Colonic mucosa (tissue), 4 donors: ENCODE measurements around the gene WASF2. TPM values are rescaled to one million over a fixed set of nuclear protein-coding genes. Genes with fewer than 3 reads are reported as not detected.

ENCODE experiments used
- DNase-seq: peaks from one replicate; pipeline ENCODE4 v3.0.0-alpha.2; 2020
- H3K27ac ChIP-seq: fragments of 200-600 bp; one replicate; pipeline ENCODE4 v1.8.0; 2021
- H3K27me3 ChIP-seq: fragments of 200-600 bp; one replicate; pipeline ENCODE4 v1.8.0; 2021
- H3K36me3 ChIP-seq: fragments of 200-600 bp; one replicate; pipeline ENCODE4 v1.8.0; 2021
- H3K4me1 ChIP-seq: fragments of 200-600 bp; one replicate; pipeline ENCODE4 v1.8.0; 2021; ENCODE audit warnings: mild to moderate bottlenecking
- H3K4me3 ChIP-seq: fragments of 200-600 bp; one replicate; pipeline ENCODE4 v1.8.0; 2021
- H3K9ac ChIP-seq, 2 donors: one replicate each; pipeline ENCODE4 v1.7.0; 2013; ENCODE audit warnings: control low read depth in 2 of 2, low read depth in 2 of 2, low read length in 2 of 2
- H3K9me3 ChIP-seq: fragments of 200-600 bp; one replicate; pipeline ENCODE4 v1.8.0; 2021
- CTCF ChIP-seq: fragments of 200-600 bp; IDR thresholded peaks from one replicate; pipeline ENCODE4 v1.8.0; 2022; ENCODE audit warnings: antibody characterized with exemption, mild to moderate bottlenecking
- intact Hi-C: fragments of 100-400 bp; cut with DNase I; formaldehyde crosslinking; loops from one replicate; pipeline ENCODE4 v1.14.1; 2022
- total RNA-seq, 2 donors: library from RNA; stranded (reverse); fragmentation: NEBNext Ultra II Directional in 1 of 2; extraction: Animal tissue kit (Norgen Biotek cat#: 25700) in 1 of 2; gene quantifications; one replicate each; pipeline ENCODE4 v1.2.1, GENCODE V29; 2021
- donor health status: healthy.
- donor health status: DM: no; HTN: no; CAD: no.
- donor health status: DM: no; HTN: no; CAD: no.

WASF2 gene
- total RNA-seq, 2 donors from 2014 or later = 120 to 168 TPM

GRCh38 chr1:27363766-27364695, 125.9 kb downstream of the WASF2 start:
- no peaks in the 10 kb centered on the region for H3K36me3 ChIP-seq
- no peak overlapping the region for H3K27ac ChIP-seq
- no peak for DNase-seq
- peaks cover 4% of the 10 kb centered on the region for H3K4me1 ChIP-seq
- no peak overlapping the region for H3K9ac ChIP-seq
- no peaks in the 10 kb centered on the region for H3K27me3 ChIP-seq
- TF ChIP-seq CTCF = no peak
- intact Hi-C loops = no loop called here
- H3K9me3 ChIP-seq = no peaks in the 10 kb centered on the region
- H3K4me3 ChIP-seq = no peak overlapping the region

- Histone ChIP-seq H3K4me3 (no peak overlapping the region), H3K9me3 (no peaks in the 10 kb centered on the region), H3K27me3 (no peaks in the 10 kb centered on the region), H3K27ac (no peak overlapping the region), H3K4me1 (peaks cover 12% of the 10 kb centered on the region), H3K9ac (no peak overlapping the region), H3K36me3 (no peaks in the 10 kb centered on the region)
- DNase-seq = no peak
- intact Hi-C loops = no loop called here
- no peak for TF ChIP-seq CTCF
Observed at GRCh38 chr1:27361553-27361952, 128.4 kb downstream of the WASF2 start.

- no peak for TF ChIP-seq CTCF
- no peak for DNase-seq
- H3K36me3 ChIP-seq = no peaks in the 10 kb centered on the region
- H3K4me3 ChIP-seq = no peak overlapping the region
- no peaks in the 10 kb centered on the region for H3K27me3 ChIP-seq
- no peak overlapping the region for H3K27ac ChIP-seq
- no peak overlapping the region for H3K9ac ChIP-seq
- H3K9me3 ChIP-seq = no peaks in the 10 kb centered on the region
- H3K4me1 ChIP-seq = peaks cover 13% of the 10 kb centered on the region
- intact Hi-C loops = no loop called here
Observed at GRCh38 chr1:27361044-27361402, 128.9 kb downstream of the WASF2 start.

- no peak for TF ChIP-seq CTCF
- intact Hi-C loops = no loop called here
- peak; percentile 44 for DNase-seq
- H3K27me3 ChIP-seq = no peaks in the 10 kb centered on the region
- no peaks in the 10 kb centered on the region for H3K9me3 ChIP-seq
- no peak overlapping the region for H3K27ac ChIP-seq
- peak overlapping the region; percentile 14 for H3K4me3 ChIP-seq
- H3K9ac ChIP-seq = peak overlapping the region; percentile 16 to 31
- no peaks in the 10 kb centered on the region for H3K36me3 ChIP-seq
- peaks cover 13% of the 10 kb centered on the region for H3K4me1 ChIP-seq
Observed at GRCh38 chr1:27360159-27361043, 129.6 kb downstream of the WASF2 start.

GRCh38 chr1:27359822-27360158, 130.2 kb downstream of the WASF2 start:
- Histone ChIP-seq H3K4me3 (no peak overlapping the region), H3K27ac (no peak overlapping the region), H3K36me3 (no peaks in the 10 kb centered on the region), H3K27me3 (no peaks in the 10 kb centered on the region), H3K9me3 (no peaks in the 10 kb centered on the region), H3K9ac (peak overlapping the region in 1 of 2 donors; percentile 31), H3K4me1 (peaks cover 13% of the 10 kb centered on the region)
- intact Hi-C loops = no loop called here
- TF ChIP-seq CTCF = no peak
- no peak for DNase-seq
